HepG2 (cell line): ENCODE data around the gene ZBTB46. TPM values are rescaled to one million over a fixed set of nuclear protein-coding genes. Genes with fewer than 3 reads are reported as not detected.

ENCODE experiments used
- ARNT2 ChIP-seq: sonication (generic); formaldehyde crosslinking; IDR thresholded peaks from 2 replicates; pipeline ENCODE4 v1.8.0; 2022; ENCODE audit warnings: mild to moderate bottlenecking, low read depth, missing genetic modification reagents, moderate library complexity
- ATF1 ChIP-seq: IDR thresholded peaks from 2 replicates; pipeline ENCODE4 v1.6.1; 2016; ENCODE audit warnings: mild to moderate bottlenecking, control low read depth
- BCLAF1 ChIP-seq: fragments of 450-650 bp; IDR thresholded peaks from 2 replicates; pipeline ENCODE4 v1.6.1; 2017; ENCODE audit warnings: mild to moderate bottlenecking
- DMAP1 ChIP-seq: IDR thresholded peaks from 2 replicates; pipeline ENCODE4 v1.6.1; 2016
- DPF2 ChIP-seq: sonication (generic); formaldehyde crosslinking; IDR thresholded peaks from 2 replicates; pipeline ENCODE4 v1.4.0; 2020; ENCODE audit warnings: mild to moderate bottlenecking, low read depth, missing genetic modification reagents, borderline replicate concordance
- HOXD1 ChIP-seq: sonication (generic); formaldehyde crosslinking; IDR thresholded peaks from 2 replicates; pipeline ENCODE4 v1.5.0; 2020; ENCODE audit warnings: missing genetic modification reagents
- KDM2A ChIP-seq: sonication (generic); formaldehyde crosslinking; IDR thresholded peaks from 2 replicates; pipeline ENCODE4 v1.4.0; 2020; ENCODE audit warnings: low read depth, missing genetic modification reagents, borderline replicate concordance
- MEIS2 ChIP-seq: sonication (generic); formaldehyde crosslinking; IDR thresholded peaks from 2 replicates; pipeline ENCODE4 v1.9.0; 2021; ENCODE audit warnings: mild to moderate bottlenecking, missing genetic modification reagents
- NCOA2 ChIP-seq: sonication (generic); formaldehyde crosslinking; IDR thresholded peaks from 2 replicates; pipeline ENCODE4 v1.8.0; 2022; ENCODE audit warnings: inconsistent platforms
- NRL ChIP-seq: sonication (generic); formaldehyde crosslinking; IDR thresholded peaks from 2 replicates; pipeline ENCODE4 v1.5.0; 2020; ENCODE audit warnings: missing genetic modification reagents, mild to moderate bottlenecking, moderate library complexity, borderline replicate concordance
- PCBP2 ChIP-seq: fragments of 200-400 bp; formaldehyde crosslinking; optimal IDR thresholded peaks from 2 replicates; pipeline ENCODE3; 2018; ENCODE audit warnings: low read length, low read depth; ENCODE audit not compliant: poor library complexity, severe bottlenecking
- PHF21A ChIP-seq: sonication (generic); formaldehyde crosslinking; IDR thresholded peaks from 2 replicates; pipeline ENCODE4 v1.5.0; 2020; ENCODE audit warnings: mild to moderate bottlenecking, missing genetic modification reagents
- STAG1 ChIP-seq: sonication (generic); formaldehyde crosslinking; IDR thresholded peaks from 2 replicates; pipeline ENCODE4 v1.4.0; 2020; ENCODE audit warnings: missing genetic modification reagents
- TAF1 ChIP-seq: sonication (generic); formaldehyde crosslinking; IDR thresholded peaks from 2 replicates; pipeline ENCODE4 v1.4.0; 2020; ENCODE audit warnings: missing genetic modification reagents
- TBP ChIP-seq: sonication (generic); formaldehyde crosslinking; IDR thresholded peaks from 2 replicates; pipeline ENCODE4 v1.5.0; 2020; ENCODE audit warnings: missing genetic modification reagents
- TBX3 ChIP-seq: fragments of 450-650 bp; IDR thresholded peaks from 2 replicates; pipeline ENCODE4 v1.6.1; 2017; ENCODE audit warnings: antibody characterized with exemption, mild to moderate bottlenecking, inconsistent platforms, borderline replicate concordance
- ZKSCAN1 ChIP-seq: fragments of 150-350 bp; IDR thresholded peaks from 2 replicates; pipeline ENCODE4 v1.6.1; 2014; ENCODE audit warnings: low read length
- ZNF317 ChIP-seq: sonication (generic); formaldehyde crosslinking; IDR thresholded peaks from 2 replicates; pipeline ENCODE4 v1.5.0; 2020; ENCODE audit warnings: mild to moderate bottlenecking, missing genetic modification reagents
- ZNF329 ChIP-seq: sonication (generic); formaldehyde crosslinking; IDR thresholded peaks from 2 replicates; pipeline ENCODE4 v1.9.0; 2021; ENCODE audit warnings: low read depth, mild to moderate bottlenecking, missing genetic modification reagents
- ZNF558 ChIP-seq: sonication (generic); formaldehyde crosslinking; IDR thresholded peaks from 2 replicates; pipeline ENCODE4 v1.9.0; 2022; ENCODE audit warnings: mild to moderate bottlenecking, missing genetic modification reagents, borderline replicate concordance
- ZNF563 ChIP-seq: sonication (generic); formaldehyde crosslinking; IDR thresholded peaks from 2 replicates; pipeline ENCODE4 v1.8.0; 2022; ENCODE audit warnings: mild to moderate bottlenecking, moderate library complexity, missing genetic modification reagents
- ZNF674 ChIP-seq: sonication (generic); formaldehyde crosslinking; IDR thresholded peaks from 2 replicates; pipeline ENCODE4 v1.5.0; 2020; ENCODE audit warnings: low read depth, mild to moderate bottlenecking, missing genetic modification reagents
- ZNF761 ChIP-seq: sonication (generic); formaldehyde crosslinking; conservative IDR thresholded peaks from 2 replicates; pipeline ENCODE4 v1.4.0; 2020; ENCODE audit warnings: mild to moderate bottlenecking, missing genetic modification reagents
- ZNF777 ChIP-seq: sonication (generic); formaldehyde crosslinking; IDR thresholded peaks from 2 replicates; pipeline ENCODE4 v1.4.0; 2020; ENCODE audit warnings: missing genetic modification reagents
- ZNF878 ChIP-seq: sonication (generic); formaldehyde crosslinking; IDR thresholded peaks from 2 replicates; pipeline ENCODE4 v1.8.1; 2023; ENCODE audit warnings: mild to moderate bottlenecking, missing genetic modification reagents, moderate library complexity
- polyA plus RNA-seq, 8 experiments: library from polyadenylated mRNA; depleted of rRNA in 3 of 8; stranded (reverse) in 7 of 8; unstranded in 1 of 8; fragments of >200 nt; fragmentation: Illumina TruSeq in 4 of 8; extraction: Trizol in 4 of 8; gene quantifications; 2 replicates each; pipeline versions ENCODE4 v1.2.1 to v1.2.3, GENCODE V29; 2011 to 2016; ENCODE audit warnings: low read depth in 4 of 8, missing spikeins in 1 of 8, mixed read lengths in 1 of 8; ENCODE audit not compliant: insufficient read depth in 1 of 8
- total RNA-seq, 5 experiments: library from RNA; depleted of rRNA; stranded (reverse); fragments of >200 nt; fragmentation: Illumina TruSeq; extraction: Trizol; gene quantifications; 2 replicates each; pipeline ENCODE4 v1.2.3, GENCODE V29; 2016; ENCODE audit warnings: low read depth in 1 of 5
- TF ChIP-seq, protein P1 (sequence below): sonication (generic); formaldehyde crosslinking; IDR thresholded peaks from 2 replicates; pipeline ENCODE4 v1.8.0; 2022; ENCODE audit warnings: low read depth, missing genetic modification reagents
- TF ChIP-seq, protein P2 (sequence below): sonication (generic); formaldehyde crosslinking; IDR thresholded peaks from 2 replicates; pipeline ENCODE4 v1.5.0; 2020; ENCODE audit warnings: mild to moderate bottlenecking, missing genetic modification reagents

Gene ZBTB46
- total and polyA plus RNA-seq, 2 of the 13 experiments (the other 11 are each of a cell fraction or from before 2014, with no cell fraction given), result 1.6 to 13.5 TPM

- TF ChIP-seq, protein P1, sequence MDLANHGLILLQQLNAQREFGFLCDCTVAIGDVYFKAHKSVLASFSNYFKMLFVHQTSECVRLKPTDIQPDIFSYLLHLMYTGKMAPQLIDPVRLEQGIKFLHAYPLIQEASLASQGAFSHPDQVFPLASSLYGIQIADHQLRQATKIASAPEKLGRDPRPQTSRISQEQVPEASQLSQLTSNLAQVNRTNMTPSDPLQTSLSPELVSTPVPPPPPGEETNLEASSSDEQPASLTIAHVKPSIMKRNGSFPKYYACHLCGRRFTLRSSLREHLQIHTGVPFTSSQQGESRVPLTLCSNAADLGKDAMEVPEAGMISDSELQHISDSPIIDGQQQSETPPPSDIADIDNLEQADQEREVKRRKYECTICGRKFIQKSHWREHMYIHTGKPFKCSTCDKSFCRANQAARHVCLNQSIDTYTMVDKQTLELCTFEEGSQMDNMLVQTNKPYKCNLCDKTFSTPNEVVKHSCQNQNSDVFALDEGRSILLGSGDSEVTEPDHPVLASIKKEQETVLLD (CRISPR knock-in tag), result no peak
- TF ChIP-seq TAF1 (CRISPR knock-in tag) (no peak), NCOA2 (CRISPR knock-in tag) (no peak), ZNF317 (no peak), BCLAF1 (no peak), NRL (CRISPR knock-in tag) (no peak), ATF1 (CRISPR knock-in tag) (no peak), KDM2A (no peak; the same call in 1 of the 2 replicates), ZNF777 (CRISPR knock-in tag) (no peak), ZNF329 (CRISPR knock-in tag) (no peak), STAG1 (no peak), HOXD1 (CRISPR knock-in tag) (no peak), ZNF558 (CRISPR knock-in tag) (no peak), TBP (CRISPR knock-in tag) (no peak), ZNF674 (CRISPR knock-in tag) (no peak), DMAP1 (CRISPR knock-in tag) (no peak), MEIS2 (CRISPR knock-in tag) (no peak), ZKSCAN1 (no peak), ARNT2 (CRISPR knock-in tag) (no peak), TBX3 (no peak), ZNF563 (CRISPR knock-in tag) (0 out of 2 replicates have a peak, but pooled peaks have one; percentile 6), PCBP2 (no peak), PHF21A (0 out of 2 replicates have a peak, but pooled peaks have one; percentile 15), ZNF878 (CRISPR knock-in tag) (no peak), ZNF761 (no peak), DPF2 (CRISPR knock-in tag) (no peak)
- TF ChIP-seq, protein P2, sequence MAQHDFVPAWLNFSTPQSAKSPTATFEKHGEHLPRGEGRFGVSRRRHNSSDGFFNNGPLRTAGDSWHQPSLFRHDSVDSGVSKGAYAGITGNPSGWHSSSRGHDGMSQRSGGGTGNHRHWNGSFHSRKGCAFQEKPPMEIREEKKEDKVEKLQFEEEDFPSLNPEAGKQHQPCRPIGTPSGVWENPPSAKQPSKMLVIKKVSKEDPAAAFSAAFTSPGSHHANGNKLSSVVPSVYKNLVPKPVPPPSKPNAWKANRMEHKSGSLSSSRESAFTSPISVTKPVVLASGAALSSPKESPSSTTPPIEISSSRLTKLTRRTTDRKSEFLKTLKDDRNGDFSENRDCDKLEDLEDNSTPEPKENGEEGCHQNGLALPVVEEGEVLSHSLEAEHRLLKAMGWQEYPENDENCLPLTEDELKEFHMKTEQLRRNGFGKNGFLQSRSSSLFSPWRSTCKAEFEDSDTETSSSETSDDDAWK (CRISPR knock-in tag), result no peak
Measured at GRCh38 chr20:63734111-63734945, 96.7 kb downstream of the ZBTB46 start (continued).
